Osteoblast (primary cell): ENCODE results near the gene MYOT. TPM values are rescaled to one million over a fixed set of nuclear protein-coding genes. Genes with fewer than 3 reads are reported as not detected.
"Not testable (repeated sequence)": the region's sequence is repeated elsewhere in the genome, so short reads cannot be mapped to it uniquely, and the experiment has no call there.

Experiments
- DNase-seq: peaks from one replicate; pipeline ENCODE4 v3.0.0; 2011; ENCODE audit warnings: low spot score, mixed read lengths; ENCODE audit not compliant: insufficient read length; ENCODE audit errors: missing footprints
- H2AFZ ChIP-seq: 2 replicates; pipeline ENCODE4 v1.6.0; 2011; ENCODE audit warnings: mild to moderate bottlenecking, low read length
- H3K27ac ChIP-seq: 2 replicates; pipeline ENCODE4 v1.5.1; 2011; ENCODE audit warnings: mild to moderate bottlenecking, low read depth, low read length, moderate library complexity
- H3K27me3 ChIP-seq: 2 replicates; pipeline ENCODE4 v1.6.0; 2012; ENCODE audit warnings: mild to moderate bottlenecking, control low read depth, inconsistent platforms, low read length, moderate library complexity; ENCODE audit not compliant: insufficient read depth
- H3K36me3 ChIP-seq: 2 replicates; pipeline ENCODE4 v1.5.1; 2011; ENCODE audit warnings: mild to moderate bottlenecking, low read length, control low read depth, moderate library complexity; ENCODE audit not compliant: insufficient read depth
- H3K4me1 ChIP-seq: 2 replicates; pipeline ENCODE4 v1.5.1; 2011; ENCODE audit warnings: mild to moderate bottlenecking, low read length, control low read depth, moderate library complexity; ENCODE audit not compliant: insufficient read depth
- H3K4me2 ChIP-seq: 2 replicates; pipeline ENCODE4 v1.6.0; 2011; ENCODE audit warnings: mild to moderate bottlenecking, low read length; ENCODE audit not compliant: insufficient read depth
- H3K4me3 ChIP-seq: fragments of 200-600 bp; sonication (generic); 3 replicates; pipeline ENCODE4 v1.5.1; 2012; ENCODE audit warnings: mild to moderate bottlenecking, low read length, inconsistent platforms; ENCODE audit not compliant: insufficient read depth
- H3K79me2 ChIP-seq: 2 replicates; pipeline ENCODE4 v1.6.0; 2012; ENCODE audit warnings: mild to moderate bottlenecking, low read length, control low read depth, inconsistent platforms; ENCODE audit not compliant: insufficient read depth
- H3K9me3 ChIP-seq: 2 replicates; pipeline ENCODE4 v1.5.1; 2011; ENCODE audit warnings: low read depth, low read length, control low read depth
- H4K20me1 ChIP-seq: 2 replicates; pipeline ENCODE4 v1.6.0; 2012; ENCODE audit warnings: mild to moderate bottlenecking, low read length, control low read depth; ENCODE audit not compliant: insufficient read depth
- total RNA-seq: library from RNA; depleted of rRNA; stranded (reverse); fragments of >200 nt; gene quantifications from 2 replicates; pipeline ENCODE4 v1.2.3, GENCODE V29; 2012
- TF ChIP-seq, protein P1 (sequence below): IDR thresholded peaks from 2 replicates; pipeline ENCODE4 v1.5.1; 2011; ENCODE audit warnings: mild to moderate bottlenecking, low read depth, low read length, moderate library complexity; ENCODE audit errors: extremely low read depth

MYOT gene
- total RNA-seq, 1 donor, result not detected

DNA sequence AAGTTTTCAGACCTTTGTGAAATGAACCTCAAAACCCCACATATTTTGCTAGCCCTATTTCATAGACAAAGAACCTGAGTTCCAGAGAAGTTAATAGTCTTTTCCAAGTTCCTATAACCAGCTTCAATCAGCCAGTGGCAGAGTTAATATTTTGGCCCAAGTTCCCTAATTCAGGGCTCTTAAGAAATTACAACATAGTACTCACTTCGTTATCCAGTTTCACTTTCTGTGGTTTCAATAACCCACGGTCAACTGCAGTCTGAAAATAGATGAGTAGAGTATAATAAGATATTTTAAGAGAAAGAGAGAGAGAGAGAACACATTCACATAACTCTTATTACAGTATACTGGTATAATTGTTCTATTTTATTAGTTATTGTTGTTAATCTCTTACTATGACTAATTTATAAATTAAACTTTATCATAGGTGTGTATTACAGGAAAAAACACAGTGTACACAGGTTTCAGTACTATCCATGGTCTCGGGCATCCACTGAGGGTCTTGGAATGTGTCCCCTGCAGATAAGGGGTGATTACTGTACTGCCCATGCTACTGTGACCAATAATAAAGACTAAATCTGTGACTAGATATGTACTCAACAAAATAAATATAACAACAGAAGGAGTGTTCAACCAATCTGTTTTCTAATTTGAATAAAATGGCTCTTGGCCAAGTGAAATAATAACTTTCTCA lies 9.3 kb upstream of the MYOT start:
- Histone ChIP-seq H3K4me1 (peaks cover 5% of the 10 kb centered on the region), H3K27ac (no peak overlapping the region), H4K20me1 (no peaks in the 10 kb centered on the region), H3K9me3 (no peaks in the 10 kb centered on the region), H3K27me3 (no peaks in the 10 kb centered on the region), H3K79me2 (no peaks in the 10 kb centered on the region), H3K4me2 (peak overlapping the region; percentile 77), H3K36me3 (no peaks in the 10 kb centered on the region), H2AFZ (peak overlapping the region; percentile 48), H3K4me3 (peak overlapping the region; percentile 53)
- TF ChIP-seq, protein P1, sequence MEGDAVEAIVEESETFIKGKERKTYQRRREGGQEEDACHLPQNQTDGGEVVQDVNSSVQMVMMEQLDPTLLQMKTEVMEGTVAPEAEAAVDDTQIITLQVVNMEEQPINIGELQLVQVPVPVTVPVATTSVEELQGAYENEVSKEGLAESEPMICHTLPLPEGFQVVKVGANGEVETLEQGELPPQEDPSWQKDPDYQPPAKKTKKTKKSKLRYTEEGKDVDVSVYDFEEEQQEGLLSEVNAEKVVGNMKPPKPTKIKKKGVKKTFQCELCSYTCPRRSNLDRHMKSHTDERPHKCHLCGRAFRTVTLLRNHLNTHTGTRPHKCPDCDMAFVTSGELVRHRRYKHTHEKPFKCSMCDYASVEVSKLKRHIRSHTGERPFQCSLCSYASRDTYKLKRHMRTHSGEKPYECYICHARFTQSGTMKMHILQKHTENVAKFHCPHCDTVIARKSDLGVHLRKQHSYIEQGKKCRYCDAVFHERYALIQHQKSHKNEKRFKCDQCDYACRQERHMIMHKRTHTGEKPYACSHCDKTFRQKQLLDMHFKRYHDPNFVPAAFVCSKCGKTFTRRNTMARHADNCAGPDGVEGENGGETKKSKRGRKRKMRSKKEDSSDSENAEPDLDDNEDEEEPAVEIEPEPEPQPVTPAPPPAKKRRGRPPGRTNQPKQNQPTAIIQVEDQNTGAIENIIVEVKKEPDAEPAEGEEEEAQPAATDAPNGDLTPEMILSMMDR, result no peak
- no peak for DNase-seq

DNA sequence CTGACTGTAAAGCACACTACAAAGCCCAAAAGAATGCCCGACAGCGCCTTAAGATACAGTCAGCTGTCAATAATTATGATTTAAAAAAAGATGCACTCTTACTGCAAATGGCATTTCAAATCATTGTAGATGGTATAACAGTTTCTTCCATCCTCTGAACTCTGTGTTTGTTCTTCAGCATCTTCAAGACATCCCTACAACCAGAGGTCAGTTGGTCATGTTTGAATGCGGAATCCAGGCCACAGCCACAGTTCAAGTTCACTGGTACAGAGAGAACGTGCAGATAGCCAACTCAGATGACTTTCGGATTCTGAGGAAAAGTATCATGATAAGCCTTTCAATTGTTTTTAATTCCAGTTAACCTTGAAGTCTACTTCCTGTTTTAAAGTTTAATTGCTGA lies 8.7 kb upstream of the MYOT start:
- Histone ChIP-seq H2AFZ (peak overlapping the region; percentile 24), H3K4me1 (peaks cover 5% of the 10 kb centered on the region)

DNA sequence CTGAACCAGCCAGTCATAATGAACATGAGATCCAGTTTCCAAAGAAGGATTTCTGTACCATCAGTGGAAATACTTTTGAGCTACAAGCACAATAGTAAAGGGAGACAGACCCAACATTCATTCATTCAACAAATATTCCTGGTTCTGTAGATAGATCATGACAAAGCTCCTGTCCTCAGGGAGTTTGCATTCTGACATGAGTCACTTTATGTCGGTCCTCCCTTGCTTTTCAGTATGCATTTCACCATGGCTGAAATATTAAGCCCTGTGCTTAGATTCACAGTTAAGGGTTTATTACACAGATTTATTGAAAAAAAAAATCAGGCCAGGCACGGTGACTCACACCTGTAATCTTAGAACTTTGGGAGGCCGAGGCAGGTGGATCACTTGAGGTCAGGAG lies 5.4 kb upstream of the MYOT start:
- Histone ChIP-seq H3K4me3 (no peak overlapping the region), H3K4me2 (no peak overlapping the region)
- TF ChIP-seq, protein P1, result no peak

More for the DNA sequence above, 8.7 kb upstream of the MYOT start:
- H3K36me3 ChIP-seq, result no peaks in the 10 kb centered on the region
- H4K20me1 ChIP-seq, result no peaks in the 10 kb centered on the region
- H3K4me2 ChIP-seq, result no peak overlapping the region
- H3K27me3 ChIP-seq, result no peaks in the 10 kb centered on the region
- no peak overlapping the region for H3K4me3 ChIP-seq
- no peaks in the 10 kb centered on the region for H3K79me2 ChIP-seq
- no peaks in the 10 kb centered on the region for H3K9me3 ChIP-seq
- H3K27ac ChIP-seq, result no peak overlapping the region
- no peak for DNase-seq
- TF ChIP-seq, protein P1, result no peak

DNA sequence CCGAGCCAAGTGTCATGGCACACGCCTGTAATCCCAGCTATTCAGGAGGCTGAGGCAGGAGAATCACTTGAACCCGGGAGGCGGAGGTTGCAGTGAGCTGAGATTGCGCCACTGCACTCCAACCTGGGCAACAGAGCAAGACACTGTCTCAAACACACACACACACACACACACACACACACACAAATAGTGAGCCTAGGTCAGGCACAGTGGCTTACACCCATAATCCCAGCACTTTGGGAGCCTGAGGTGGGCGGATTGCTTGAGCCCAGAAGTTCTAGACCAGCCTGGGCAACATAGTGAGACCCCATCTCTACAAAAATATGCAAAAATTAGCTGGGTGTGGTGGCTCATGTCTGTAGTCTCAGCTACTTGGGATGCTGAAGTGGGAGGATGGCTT lies 4.0 kb upstream of the MYOT start:
- H3K36me3 ChIP-seq, H3K4me2 ChIP-seq, H4K20me1 ChIP-seq, H3K4me1 ChIP-seq, H3K4me3 ChIP-seq, DNase-seq, H3K79me2 ChIP-seq, H3K27ac ChIP-seq, H3K9me3 ChIP-seq, H3K27me3 ChIP-seq, H2AFZ ChIP-seq: not testable (repeated sequence)

More for the DNA sequence above, 5.4 kb upstream of the MYOT start:
- Histone ChIP-seq H3K27ac (no peak overlapping the region), H3K36me3 (no peaks in the 10 kb centered on the region), H3K4me1 (peaks cover 5% of the 10 kb centered on the region), H2AFZ (no peak overlapping the region), H4K20me1 (no peaks in the 10 kb centered on the region), H3K27me3 (no peaks in the 10 kb centered on the region), H3K79me2 (no peaks in the 10 kb centered on the region), H3K9me3 (no peaks in the 10 kb centered on the region)
- DNase-seq, result no peak
